GM23248 (cell line): ENCODE data around the gene GNPTG. TPM values are rescaled to one million over a fixed set of nuclear protein-coding genes. Genes with fewer than 3 reads are reported as not detected.
A peak's percentile ranks its signal among the peaks of the same experiment; 100 is the strongest.

Experiments
- DNase-seq: peaks from one replicate; pipeline ENCODE4 v3.0.0-alpha.2; 2015
- H2AFZ ChIP-seq: fragments of 200-600 bp; sonication (generic); 2 replicates; pipeline ENCODE4 v1.6.1; 2016; ENCODE audit warnings: antibody characterized with exemption
- H3F3A ChIP-seq: fragments of 200-600 bp; sonication (generic); 2 replicates; pipeline ENCODE4 v1.6.1; 2016; ENCODE audit warnings: mild to moderate bottlenecking, antibody characterized with exemption, mixed run types; ENCODE audit not compliant: insufficient read depth
- H3K27ac ChIP-seq: fragments of 200-600 bp; sonication (generic); 2 replicates; pipeline ENCODE4 v1.5.1; 2016; ENCODE audit warnings: mild to moderate bottlenecking
- H3K27me3 ChIP-seq: fragments of 200-600 bp; sonication (generic); replicated peaks from 2 replicates; pipeline ENCODE4 v1.6.1; 2016; ENCODE audit warnings: mild to moderate bottlenecking; ENCODE audit not compliant: insufficient read depth
- H3K36me3 ChIP-seq: fragments of 200-600 bp; sonication (generic); 2 replicates; pipeline ENCODE4 v1.6.1; 2016; ENCODE audit warnings: low read depth, mild to moderate bottlenecking
- H3K4me1 ChIP-seq: fragments of 200-600 bp; sonication (generic); 2 replicates; pipeline ENCODE4 v1.6.1; 2016; ENCODE audit warnings: mild to moderate bottlenecking; ENCODE audit not compliant: insufficient read depth
- H3K4me2 ChIP-seq: fragments of 200-600 bp; sonication (generic); one replicate; pipeline ENCODE4 v1.6.1; 2016; ENCODE audit warnings: mild to moderate bottlenecking; ENCODE audit not compliant: unreplicated experiment
- H3K4me3 ChIP-seq: fragments of 200-600 bp; sonication (generic); 2 replicates; pipeline ENCODE4 v1.5.1; 2016; ENCODE audit warnings: mild to moderate bottlenecking
- H3K79me2 ChIP-seq: fragments of 200-600 bp; sonication (generic); 2 replicates; pipeline ENCODE4 v1.6.1; 2016; ENCODE audit warnings: mild to moderate bottlenecking; ENCODE audit not compliant: insufficient read depth
- H3K9ac ChIP-seq: fragments of 200-600 bp; sonication (generic); 2 replicates; pipeline ENCODE4 v1.6.1; 2016; ENCODE audit warnings: mild to moderate bottlenecking
- H3K9me2 ChIP-seq: fragments of 200-600 bp; sonication (generic); 2 replicates; pipeline ENCODE4 v1.6.1; 2016; ENCODE audit warnings: mixed run types, mild to moderate bottlenecking, moderate library complexity; ENCODE audit not compliant: insufficient read depth
- H3K9me3 ChIP-seq: fragments of 200-600 bp; sonication (generic); one replicate; pipeline ENCODE4 v1.6.1; 2017; ENCODE audit warnings: low read depth
- H4K20me1 ChIP-seq: fragments of 200-600 bp; sonication (generic); 2 replicates; pipeline ENCODE4 v1.6.0; 2016; ENCODE audit not compliant: insufficient read depth
- EZH2 ChIP-seq: fragments of 200-600 bp; sonication (generic); IDR thresholded peaks from 2 replicates; pipeline ENCODE4 v1.6.1; 2018; ENCODE audit warnings: antibody characterized with exemption, mild to moderate bottlenecking; ENCODE audit not compliant: insufficient read depth, poor library complexity, severe bottlenecking
- EZH2phosphoT487 ChIP-seq: fragments of 200-600 bp; sonication (generic); IDR thresholded peaks from 2 replicates; pipeline ENCODE4 v1.6.1; 2018; ENCODE audit warnings: antibody characterized with exemption, moderate library complexity, mild to moderate bottlenecking, low read depth; ENCODE audit not compliant: insufficient read depth
- WGBS, 2 experiments: methylation state at CpG; one replicate each; pipeline ENCODE4 v1.1.6; 2015 to 2017; ENCODE audit warnings: low lambda C conversion rate in 2 of 2, low coverage in 1 of 2; ENCODE audit errors: missing lambda C conversion rate in 2 of 2; 5-methylcytosine and 5-hydroxymethylcytosine counted together
- in situ Hi-C: fragments of 300-500 bp; cut with MboI; formaldehyde crosslinking; loops from 2 replicates; pipeline ENCODE4 v1.15.0; 2020
- polyA plus RNA-seq: library from polyadenylated mRNA; unstranded; fragments of >200 nt; fragmentation: Nextera tagmentation; extraction: Ambion mirVana; gene quantifications from 2 replicates; pipeline ENCODE4 v1.2.1, GENCODE V29; 2016
- total RNA-seq: library from RNA; depleted of rRNA; stranded (reverse); fragments of >200 nt; shearing (Covaris generic); gene quantifications from 2 replicates; pipeline ENCODE4 v1.2.3, GENCODE V29; 2014

Gene GNPTG
- total and polyA plus RNA-seq, 2 experiments from 2014 or later: 85.8 to 99.9 TPM

- peak; percentile 71 for DNase-seq
- Histone ChIP-seq H3K9ac (peak overlapping the region; percentile 99), H3K27me3 (no peaks in the 10 kb centered on the region), H3K4me3 (peak overlapping the region; percentile 99), H3K9me2 (no peaks in the 10 kb centered on the region), H3K9me3 (no peaks in the 10 kb centered on the region), H4K20me1 (peaks cover 21% of the 10 kb centered on the region), H3K4me2 (peak overlapping the region; percentile 89), H3F3A (peaks cover 12% of the 10 kb centered on the region; the same call in 1 of the 2 replicates), H3K79me2 (peaks cover 70% of the 10 kb centered on the region), H3K36me3 (peaks cover 9% of the 10 kb centered on the region; the same call in 1 of the 2 replicates), H3K27ac (peak overlapping the region; percentile 78), H3K4me1 (peaks cover 16% of the 10 kb centered on the region), H2AFZ (no peak overlapping the region)
- in situ Hi-C loops: no loop called here
- no peak for TF ChIP-seq EZH2phosphoT487
- no peak for TF ChIP-seq EZH2
- WGBS, 2 experiments: 29 to 32% methylated on average over 31 to 35 of the region's 35 CpGs
Measured at GRCh38 chr16:1311738-1312466, 39.8 kb upstream of the GNPTG start.

DNA sequence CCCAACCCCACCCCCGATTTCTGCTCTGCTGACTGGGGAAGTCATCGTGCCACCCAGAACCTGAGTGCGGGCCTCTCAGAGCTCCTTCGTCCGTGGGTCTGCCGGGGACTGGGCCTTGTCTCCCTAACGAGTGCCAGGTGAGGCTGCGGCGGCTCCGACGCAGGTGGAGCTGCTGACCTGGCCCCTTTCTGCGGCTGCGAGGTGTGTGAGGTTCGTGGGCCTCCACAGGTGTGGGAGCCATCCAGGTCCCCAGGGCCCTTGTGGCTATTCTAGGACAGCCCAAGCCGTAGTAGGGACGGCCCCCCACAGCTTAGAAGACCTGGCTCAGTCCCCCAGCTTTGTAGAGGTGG lies 39.3 kb upstream of the GNPTG start:
- H3K4me2 ChIP-seq: peak overlapping the region; percentile 89
- in situ Hi-C loops: no loop called here
- peaks cover 14% of the 10 kb centered on the region; the same call in 1 of the 2 replicates for H3K36me3 ChIP-seq

DNA sequence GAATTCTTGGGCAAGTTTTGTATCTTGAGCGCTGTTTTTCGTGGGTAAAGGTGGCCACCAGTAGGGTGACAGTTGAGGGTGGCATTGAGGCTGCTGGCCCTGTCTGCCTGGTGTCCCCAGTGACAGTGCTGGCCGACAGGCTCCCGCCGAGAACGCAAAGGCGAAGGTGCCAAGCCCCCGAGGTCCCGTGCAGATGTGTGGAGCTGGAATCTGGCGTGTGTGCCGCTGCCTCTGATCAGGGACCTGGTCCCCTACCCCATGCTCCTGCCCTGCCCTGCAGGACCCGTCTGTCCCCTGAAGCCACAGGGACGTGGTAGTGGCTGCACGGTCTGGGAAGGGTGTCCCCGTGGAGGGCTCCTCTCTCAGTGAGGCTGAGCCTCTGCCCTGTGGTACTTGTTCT lies 38.8 kb upstream of the GNPTG start:
- Histone ChIP-seq H3K4me2 (no peak overlapping the region), H3K79me2 (peaks cover 80% of the 10 kb centered on the region), H3K9me3 (no peaks in the 10 kb centered on the region), H4K20me1 (peaks cover 21% of the 10 kb centered on the region), H3K4me1 (peaks cover 16% of the 10 kb centered on the region), H3K27me3 (no peaks in the 10 kb centered on the region), H3K27ac (no peak overlapping the region), H3F3A (peaks cover 12% of the 10 kb centered on the region; the same call in 1 of the 2 replicates), H3K36me3 (peaks cover 15% of the 10 kb centered on the region; the same call in 1 of the 2 replicates), H3K9me2 (no peaks in the 10 kb centered on the region), H2AFZ (no peak overlapping the region), H3K4me3 (no peak overlapping the region), H3K9ac (no peak overlapping the region)
- TF ChIP-seq EZH2 (no peak), EZH2phosphoT487 (no peak)
- no peak for DNase-seq
- 84 to 86% methylated on average over 15 of the region's 15 CpGs for WGBS, 2 experiments
- in situ Hi-C loops: no loop called here

More for the DNA sequence above, 39.3 kb upstream of the GNPTG start:
- no peak overlapping the region for H2AFZ ChIP-seq
- H3F3A ChIP-seq: peaks cover 12% of the 10 kb centered on the region; the same call in 1 of the 2 replicates
- H3K4me3 ChIP-seq: peak overlapping the region; percentile 99; the same call in 1 of the 2 replicates
- DNase-seq: no peak
- H3K4me1 ChIP-seq: peaks cover 16% of the 10 kb centered on the region
- peak overlapping the region; percentile 78 for H3K27ac ChIP-seq
- H3K79me2 ChIP-seq: peaks cover 76% of the 10 kb centered on the region
- H3K9me3 ChIP-seq: no peaks in the 10 kb centered on the region
- peak overlapping the region; percentile 99; the same call in 1 of the 2 replicates for H3K9ac ChIP-seq
- no peak for TF ChIP-seq EZH2
- TF ChIP-seq EZH2phosphoT487: no peak
- no peaks in the 10 kb centered on the region for H3K9me2 ChIP-seq
- no peaks in the 10 kb centered on the region for H3K27me3 ChIP-seq
- peaks cover 21% of the 10 kb centered on the region for H4K20me1 ChIP-seq
- 50 to 53% methylated on average over 16 of the region's 16 CpGs for WGBS, 2 experiments

- H4K20me1 ChIP-seq: peaks cover 21% of the 10 kb centered on the region
- no peak overlapping the region for H3K4me2 ChIP-seq
- no peaks in the 10 kb centered on the region for H3K27me3 ChIP-seq
- no peaks in the 10 kb centered on the region for H3K9me2 ChIP-seq
- peaks cover 12% of the 10 kb centered on the region; the same call in 1 of the 2 replicates for H3F3A ChIP-seq
- no peak overlapping the region for H2AFZ ChIP-seq
- peaks cover 16% of the 10 kb centered on the region for H3K4me1 ChIP-seq
- peaks cover 90% of the 10 kb centered on the region for H3K79me2 ChIP-seq
- peaks cover 23% of the 10 kb centered on the region for H3K36me3 ChIP-seq
- WGBS, 2 experiments: 84 to 88% methylated on average over 30 to 32 of the region's 38 CpGs
- H3K27ac ChIP-seq: no peak overlapping the region
- H3K4me3 ChIP-seq: no peak overlapping the region
- no peak for DNase-seq
- no peak for TF ChIP-seq EZH2
- TF ChIP-seq EZH2phosphoT487: no peak
- H3K9me3 ChIP-seq: no peaks in the 10 kb centered on the region
- no peak overlapping the region for H3K9ac ChIP-seq
- in situ Hi-C loops: no loop called here
Measured at GRCh38 chr16:1313721-1314369, 37.9 kb upstream of the GNPTG start.
